GM18499 (cell line): ENCODE results near the gene CASP8AP2.
"Not testable (repeated sequence)": the region's sequence is repeated elsewhere in the genome, so short reads cannot be mapped to it uniquely, and the experiment has no call there.

Experiments used
- ATAC-seq: cut with Tn5 transposase; IDR thresholded peaks from one replicate; pipeline ENCODE4 v1.9.1; 2021; ENCODE audit warnings: moderate number of reproducible peaks; ENCODE audit not compliant: insufficient read depth, unreplicated experiment

The CASP8AP2 gene

DNA sequence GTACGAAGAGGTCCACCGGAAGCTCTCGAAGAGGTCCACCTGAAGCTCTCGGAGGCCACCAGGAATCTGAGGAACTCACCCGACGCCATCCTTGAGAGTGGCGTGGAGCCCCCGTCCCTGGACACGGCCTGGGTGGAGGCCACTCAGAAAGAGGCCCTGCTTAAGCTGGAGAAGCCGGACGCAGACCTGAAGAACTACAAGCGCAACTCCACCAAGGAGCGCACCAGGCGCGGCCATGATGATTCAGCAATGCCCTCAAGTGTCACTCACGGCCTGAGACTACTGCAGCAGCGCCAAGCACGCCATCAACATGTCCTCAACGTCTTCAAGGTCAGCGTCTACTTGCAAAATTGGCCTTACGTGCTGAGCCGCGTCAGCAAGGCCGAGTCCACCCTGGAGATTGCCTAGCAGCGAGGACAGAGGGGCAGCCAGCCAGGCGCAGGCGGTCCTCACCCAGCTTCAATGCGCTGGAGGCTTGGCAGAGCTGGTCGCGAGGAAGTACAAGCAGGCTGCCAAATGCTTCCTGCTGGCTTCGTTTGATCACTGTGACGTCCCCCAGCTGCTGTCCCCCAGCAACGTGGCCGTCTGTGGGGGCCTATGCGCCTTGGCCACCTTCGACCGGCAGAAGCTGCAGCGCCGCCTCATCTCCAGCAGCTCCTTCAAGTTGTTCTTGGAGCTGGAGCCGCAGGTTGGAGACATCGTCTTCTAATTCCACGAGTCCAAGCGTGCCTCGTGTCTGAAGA, 56.9 kb downstream of the CASP8AP2 start:
- no peak for ATAC-seq

DNA sequence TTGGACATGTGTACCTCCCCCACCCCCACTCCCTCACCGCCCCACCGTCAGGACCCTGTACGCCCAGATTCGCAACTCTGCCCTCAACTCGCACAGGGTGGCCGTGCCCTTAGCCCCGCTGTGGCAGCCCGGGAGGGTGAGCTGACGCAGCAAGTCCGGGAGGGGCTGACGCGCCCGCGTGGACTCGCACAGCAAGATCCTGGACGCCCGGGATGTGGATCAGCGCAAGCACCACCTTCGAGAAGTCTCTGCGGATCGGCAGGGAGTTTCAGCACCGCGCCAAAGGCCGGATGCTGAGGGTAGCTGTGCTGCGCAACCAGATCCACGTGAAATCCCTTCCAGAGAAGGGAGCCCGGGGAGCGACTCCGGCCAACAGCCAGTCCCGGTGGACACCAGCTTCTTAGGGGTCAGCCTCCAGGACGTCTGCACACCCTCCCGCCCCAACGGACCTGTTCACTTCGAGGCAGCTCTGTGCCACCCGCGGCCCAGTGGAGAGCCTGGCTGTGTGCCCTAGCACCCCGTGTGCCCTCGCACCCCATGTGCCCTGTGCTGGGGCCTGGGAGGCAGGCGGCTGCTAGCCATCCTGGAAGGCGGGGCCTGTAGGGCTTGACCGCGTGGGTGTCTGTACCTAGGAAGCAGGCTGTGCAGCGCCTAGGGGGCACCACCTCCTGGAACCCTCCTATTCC, 57.9 kb downstream of the CASP8AP2 start:
- no peak for ATAC-seq

DNA sequence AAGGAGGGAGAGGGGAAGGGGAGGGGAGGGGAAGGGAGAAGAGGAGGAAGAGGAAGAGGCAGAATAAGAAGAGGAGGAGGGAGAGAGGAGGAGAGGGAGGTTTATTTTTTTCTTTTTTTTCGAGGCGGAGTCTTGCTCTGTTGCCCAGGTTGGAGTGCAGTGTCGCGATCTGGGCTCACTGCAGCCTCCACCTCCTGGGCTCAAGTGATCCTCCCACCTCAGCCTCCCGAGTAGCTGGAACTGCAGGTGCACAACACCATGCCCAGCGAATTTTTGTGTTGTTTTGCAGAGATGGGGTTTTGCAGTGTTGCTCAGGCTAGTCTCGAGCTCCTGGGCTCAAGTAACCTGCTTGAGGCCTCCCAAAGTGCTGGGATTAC, 58.4 kb downstream of the CASP8AP2 start:
- no peak for ATAC-seq

DNA sequence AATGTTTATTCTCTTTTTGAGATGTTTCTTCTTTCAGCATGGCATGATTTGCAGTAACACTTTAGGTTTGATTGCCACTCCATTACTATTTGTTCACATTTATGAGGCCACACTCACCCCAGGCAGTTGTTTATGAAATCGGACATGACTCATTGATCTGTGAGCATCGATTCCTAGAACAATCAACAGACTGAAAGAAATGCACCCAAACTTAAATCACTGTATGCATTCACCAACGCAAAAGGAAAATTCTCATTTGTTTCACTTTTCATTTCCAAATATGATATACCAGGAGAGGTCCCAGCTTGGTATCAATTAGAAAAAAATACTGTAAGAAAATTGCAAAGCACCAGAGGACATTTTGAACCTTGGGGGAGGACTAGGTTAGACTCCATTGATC, 59.2 kb downstream of the CASP8AP2 start:
- no peak for ATAC-seq

DNA sequence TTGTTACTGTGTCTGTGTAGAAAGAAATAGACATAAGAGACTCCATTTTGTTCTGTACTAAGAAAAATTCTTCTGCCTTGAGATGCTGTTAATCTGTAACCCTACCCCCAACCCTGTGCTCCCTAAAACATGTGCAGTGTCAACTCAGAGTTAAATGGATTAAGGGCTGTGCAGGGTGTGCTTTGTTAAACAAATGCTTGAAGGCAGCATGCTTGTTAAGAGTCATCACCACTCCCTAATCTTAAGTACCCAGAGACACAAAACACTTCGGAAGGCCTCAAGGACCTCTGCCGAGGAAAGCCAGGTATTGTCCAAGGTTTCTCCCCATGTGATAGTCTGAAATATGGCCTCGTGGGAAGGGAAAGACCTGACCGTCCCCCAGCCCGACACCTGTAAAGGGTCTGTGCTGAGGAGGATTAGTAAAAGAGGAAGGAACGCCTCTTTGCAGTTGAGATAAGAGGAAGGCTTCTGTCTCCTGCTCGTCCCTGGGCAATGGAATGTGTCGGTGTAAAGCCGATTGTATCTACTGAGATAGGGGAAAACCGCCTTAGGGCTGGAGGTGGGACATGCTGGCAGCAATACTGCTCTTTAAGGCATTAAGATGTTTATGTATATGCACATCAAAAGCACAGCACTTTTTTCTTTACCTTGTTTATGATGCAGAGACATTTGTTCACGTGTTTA, 61.3 kb downstream of the CASP8AP2 start:
- not testable (repeated sequence) for ATAC-seq

DNA sequence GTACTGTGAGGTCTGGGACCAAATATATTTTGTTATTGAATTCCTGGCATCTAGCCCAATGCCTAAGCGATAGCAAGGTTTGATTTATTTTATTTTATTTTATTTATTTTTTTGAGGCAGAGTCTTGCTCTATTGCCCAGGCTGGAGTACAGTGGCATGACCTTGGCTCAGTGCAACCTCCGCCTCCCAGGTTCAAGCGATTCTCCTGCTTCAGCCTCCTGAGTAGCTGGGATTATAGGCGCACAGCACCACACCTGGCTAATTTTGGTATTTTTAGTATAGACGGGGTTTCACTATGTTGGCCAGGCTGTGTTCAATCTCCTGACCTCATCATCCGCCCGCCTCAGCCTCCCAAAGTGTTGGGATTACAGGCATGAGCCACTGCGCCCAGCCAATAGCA, 62.9 kb downstream of the CASP8AP2 start:
- not testable (repeated sequence) for ATAC-seq

DNA sequence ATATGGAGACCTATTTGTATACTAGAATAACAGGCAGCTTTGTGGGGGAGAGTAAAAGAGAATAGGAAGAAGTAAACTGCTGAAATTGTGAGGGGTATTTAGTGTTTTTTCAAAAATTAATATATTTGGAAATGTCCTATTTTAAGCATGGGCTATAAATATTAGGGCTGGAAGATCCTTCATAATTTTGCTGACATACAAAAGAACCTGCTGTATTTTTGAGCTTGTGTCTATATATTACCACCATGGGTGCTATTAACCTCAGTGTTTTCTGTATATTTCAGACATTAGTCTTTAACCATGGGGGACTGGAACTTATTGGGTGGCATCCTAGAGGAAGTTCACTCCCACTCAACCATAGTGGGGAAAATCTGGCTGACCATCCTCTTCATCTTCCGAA, 64.5 kb downstream of the CASP8AP2 start, which contains the start of gene GJA10:
Gene GJA10, plus strand, starts transcription at position 301 of the 400 bp plus-strand sequence. Its CDS starts 0 bp downstream, at position 301.
- no peak for ATAC-seq

DNA sequence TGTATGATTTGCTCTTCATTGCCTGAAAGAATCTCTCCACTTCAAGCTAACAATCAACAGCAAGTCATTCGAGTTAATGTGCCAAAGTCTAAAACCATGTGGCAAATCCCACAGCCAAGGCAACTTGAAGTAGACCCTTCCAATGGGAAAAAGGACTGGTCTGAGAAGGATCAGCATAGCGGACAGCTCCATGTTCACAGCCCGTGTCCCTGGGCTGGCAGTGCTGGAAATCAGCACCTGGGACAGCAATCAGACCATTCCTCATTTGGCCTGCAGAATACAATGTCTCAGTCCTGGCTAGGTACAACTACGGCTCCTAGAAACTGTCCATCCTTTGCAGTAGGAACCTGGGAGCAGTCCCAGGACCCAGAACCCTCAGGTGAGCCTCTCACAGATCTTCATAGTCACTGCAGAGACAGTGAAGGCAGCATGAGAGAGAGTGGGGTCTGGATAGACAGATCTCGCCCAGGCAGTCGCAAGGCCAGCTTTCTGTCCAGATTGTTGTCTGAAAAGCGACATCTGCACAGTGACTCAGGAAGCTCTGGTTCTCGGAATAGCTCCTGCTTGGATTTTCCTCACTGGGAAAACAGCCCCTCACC, 65.7 kb downstream of the CASP8AP2 start:
- ATAC-seq: no peak

DNA sequence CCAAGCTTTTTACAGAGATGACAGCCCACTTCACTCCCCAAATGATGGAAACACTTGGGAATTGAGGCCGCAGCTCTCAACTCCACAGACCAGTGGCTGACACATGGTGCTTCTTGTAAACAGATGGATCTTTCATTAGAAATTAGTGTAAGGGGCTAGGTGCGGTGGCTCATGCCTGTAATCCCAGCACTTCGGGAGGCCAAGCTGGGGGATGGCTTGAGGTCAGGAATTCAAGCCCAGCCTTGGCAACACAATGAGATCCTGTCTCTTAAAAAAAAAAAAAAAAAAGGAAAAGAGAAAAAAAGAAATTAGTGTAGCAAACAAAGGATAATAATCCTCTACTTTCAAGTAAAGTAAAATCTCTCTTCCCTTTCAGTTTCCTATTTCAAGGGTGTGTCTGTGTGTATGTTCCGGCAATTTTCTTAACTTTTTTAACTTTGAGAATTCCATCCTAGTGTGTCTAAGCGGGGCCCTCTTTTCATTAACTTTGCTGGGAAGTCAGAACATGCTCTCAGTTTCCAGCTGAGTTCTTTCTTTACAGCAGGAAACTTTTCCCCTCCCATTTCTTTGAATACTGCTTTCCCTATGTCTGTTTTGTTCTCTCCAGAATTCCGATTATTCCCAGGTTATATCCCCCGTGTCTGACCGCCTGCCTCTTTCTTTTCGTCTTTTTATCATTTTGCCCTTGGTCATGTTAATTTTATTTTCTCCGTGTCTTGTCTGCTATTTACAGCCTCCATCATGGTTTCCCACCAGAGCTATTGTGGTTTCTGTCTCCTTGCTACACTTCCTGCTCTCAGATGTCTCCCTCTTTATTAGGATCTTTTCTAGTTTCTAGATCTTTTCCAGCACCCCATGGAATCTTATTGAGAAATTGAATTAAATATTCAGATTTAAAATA, 80.6 kb downstream of the CASP8AP2 start:
- ATAC-seq: not testable (repeated sequence)

DNA sequence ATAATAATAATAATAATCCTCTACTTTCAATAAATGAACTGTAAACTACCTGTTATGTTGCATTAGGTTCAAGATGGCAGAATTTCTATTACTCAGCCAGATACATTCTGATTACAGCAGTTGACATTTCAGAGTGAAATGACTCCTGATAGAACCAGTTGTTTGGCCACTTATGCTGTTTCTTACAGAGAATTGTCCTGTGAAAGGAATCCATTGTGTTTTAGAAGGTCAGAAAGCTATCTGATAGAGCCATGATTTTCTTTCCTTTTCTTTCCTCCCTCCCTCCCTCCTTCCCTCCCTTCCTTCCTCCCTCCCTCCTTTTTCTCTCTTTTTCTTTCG, 81.2 kb downstream of the CASP8AP2 start:
- ATAC-seq: no peak

DNA sequence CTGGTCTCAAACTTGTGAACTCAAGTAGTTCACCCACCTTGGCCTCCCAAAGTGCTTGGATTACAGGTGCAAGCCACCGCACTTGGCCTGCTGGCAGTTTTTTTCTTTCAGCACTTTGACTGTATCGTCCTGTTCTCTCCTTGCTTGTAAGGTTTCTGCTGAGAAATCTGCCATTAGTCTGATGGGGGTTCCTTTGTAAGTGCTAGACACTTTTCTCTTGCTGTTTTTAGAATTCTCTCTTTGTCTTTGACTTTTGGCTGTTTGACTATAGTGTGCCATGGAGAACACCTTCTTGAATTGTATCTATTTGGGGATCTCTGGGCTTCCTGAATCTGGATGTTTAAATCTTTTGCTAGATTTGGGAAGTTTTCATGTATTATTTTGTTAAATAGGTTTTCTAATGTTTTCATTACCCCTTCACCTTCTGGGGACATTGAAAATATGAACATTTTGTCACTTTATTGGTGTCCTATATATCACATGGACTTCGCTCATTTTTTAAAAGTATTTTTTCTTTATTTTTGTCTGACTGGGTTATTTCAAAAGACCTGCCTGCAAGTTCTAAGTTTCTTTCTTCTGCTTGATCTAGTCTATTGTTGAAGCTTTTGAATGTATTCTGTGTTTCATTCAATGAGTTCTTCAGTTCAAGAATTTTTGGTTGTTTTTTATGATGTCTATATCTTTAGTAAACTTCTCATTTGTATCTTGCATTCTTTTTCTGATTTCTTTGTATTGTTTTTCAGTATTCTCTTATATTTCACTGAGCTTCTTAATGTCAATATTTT, 86.6 kb downstream of the CASP8AP2 start:
- no peak for ATAC-seq

DNA sequence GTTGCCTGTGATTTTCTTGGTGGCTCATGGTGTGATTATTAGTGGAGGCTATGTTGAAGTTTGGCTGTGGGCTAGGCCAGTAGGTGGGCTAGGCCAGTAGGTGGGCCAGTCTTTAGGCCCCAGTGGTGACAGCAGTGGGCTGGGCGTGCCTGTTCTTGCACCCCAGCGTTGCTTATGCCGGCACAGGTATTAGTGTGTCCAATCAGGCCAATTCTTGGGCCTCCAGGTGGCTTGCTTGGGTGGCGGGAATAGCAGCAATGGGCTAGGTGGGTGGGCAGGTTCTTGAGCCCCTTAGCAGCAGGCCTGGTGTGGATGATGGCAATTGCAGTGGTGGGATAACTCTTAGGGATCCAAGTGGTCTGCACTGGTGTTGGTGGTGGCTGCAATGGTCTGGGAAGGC, 87.5 kb downstream of the CASP8AP2 start:
- no peak for ATAC-seq

DNA sequence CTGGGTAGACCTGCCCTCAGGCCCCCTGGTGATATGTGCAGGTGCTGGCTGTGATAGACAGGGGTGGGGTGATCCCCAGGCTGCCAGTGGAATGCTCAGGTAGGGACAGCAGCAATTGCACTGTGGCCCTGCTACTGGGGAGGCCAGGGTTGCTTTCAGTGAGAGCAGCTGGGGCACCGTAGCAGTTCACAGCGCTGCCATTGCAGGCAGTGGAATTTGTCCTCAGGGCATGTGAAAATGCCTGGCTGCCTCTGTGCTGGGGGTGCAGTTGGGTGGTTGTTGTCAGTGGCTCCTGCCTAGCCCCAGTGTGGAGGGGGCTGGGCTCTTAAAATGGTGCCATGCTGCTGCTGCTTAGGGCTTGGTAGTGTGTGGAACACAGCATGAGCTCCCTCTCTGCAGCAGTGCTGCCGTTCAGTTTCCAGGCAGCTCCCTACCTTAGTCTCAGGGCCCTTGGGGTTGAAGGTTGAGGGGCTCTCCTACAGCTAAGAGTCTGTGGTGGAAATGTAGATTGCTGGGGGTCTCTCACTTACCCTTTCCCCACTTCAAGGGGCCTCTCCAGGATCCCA, 88.2 kb downstream of the CASP8AP2 start:
- ATAC-seq: no peak
